ENCODE data around the gene ZC2HC1C.

The ZC2HC1C gene

DNA sequence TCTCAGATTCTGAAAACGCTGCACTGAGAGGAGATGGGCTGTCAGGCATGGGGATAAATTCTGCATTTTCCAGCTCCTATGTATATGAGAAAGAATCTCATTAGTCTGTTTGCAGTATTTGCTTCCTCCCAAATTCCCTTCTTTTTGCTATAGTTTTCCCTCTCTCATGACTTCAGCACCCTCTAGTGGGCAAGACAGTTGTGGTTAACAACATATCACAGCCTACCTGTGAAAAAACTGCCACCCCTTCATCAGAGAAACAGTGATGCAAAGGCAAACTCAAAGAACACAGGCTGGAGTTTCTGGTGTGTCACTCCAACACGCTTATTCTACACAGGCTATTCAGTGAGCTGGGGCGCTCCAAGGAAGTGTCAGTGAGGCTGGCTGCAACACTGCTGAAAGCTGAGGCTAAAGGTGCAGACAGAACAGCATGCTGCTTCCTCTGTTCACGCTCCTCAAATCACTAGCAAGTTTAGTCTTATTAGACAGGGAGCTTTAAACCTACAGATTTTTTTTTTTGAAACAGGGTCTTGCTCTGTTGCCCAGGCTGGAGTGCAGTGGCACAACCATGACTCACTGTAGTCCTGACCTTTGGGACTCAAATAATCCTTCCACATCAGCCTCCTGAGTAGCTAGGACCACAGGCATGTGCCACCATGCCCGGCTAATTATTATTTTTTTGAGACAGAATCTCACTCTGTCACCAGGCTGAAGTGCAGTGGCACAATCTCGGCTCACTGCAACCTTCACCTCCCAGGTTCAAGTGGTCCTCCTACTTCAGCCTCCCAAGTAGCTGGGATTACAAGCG lies 19.3 kb downstream of the ZC2HC1C start:
- H3K4me3 ChIP-seq (ENCODE audit: low read depth, low read length): no peak overlapping the region
- TF ChIP-seq CTCF (IDR thresholded peaks at IDR 0.05; ENCODE audit: low read depth, low read length, missing control alignments): peak; percentile 68
- no peak for DNase-seq (ENCODE audit: low read depth)

DNA sequence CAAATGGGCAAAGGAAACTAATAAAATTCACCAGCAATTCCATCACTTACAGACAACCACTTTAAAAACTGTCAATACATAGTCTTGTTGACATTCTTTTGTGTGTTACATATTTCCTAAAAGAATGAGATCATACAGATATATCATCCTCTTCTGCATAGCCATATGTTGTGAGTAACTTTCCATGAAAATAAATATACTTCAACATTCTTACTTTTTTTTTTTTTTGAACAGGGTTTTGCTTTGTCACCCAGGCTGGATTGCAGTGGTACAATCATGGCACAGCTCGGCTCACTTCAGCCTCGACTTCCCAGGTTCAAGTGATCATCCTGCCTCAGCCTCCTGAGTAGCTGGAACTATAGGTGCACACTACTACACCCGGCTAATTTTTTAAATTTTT lies 20.9 kb downstream of the ZC2HC1C start:
- no peak for TF ChIP-seq CTCF (IDR thresholded peaks at IDR 0.05; ENCODE audit: low read depth, low read length, missing control alignments)
- DNase-seq (ENCODE audit: low read depth): no peak
- H3K4me3 ChIP-seq (ENCODE audit: low read depth, low read length): no peak overlapping the region

- H3K4me3 ChIP-seq (ENCODE audit: low read depth, low read length): no peak overlapping the region
- DNase-seq (ENCODE audit: low read depth): no peak
These were observed 21.8 kb downstream of the ZC2HC1C start for GRCh38 chr14:75091251-75091650.

GRCh38 chr14:75092698-75093097 lies 23.3 kb downstream of the ZC2HC1C start:
- no peak for DNase-seq (ENCODE audit: low read depth)
- no peak overlapping the region for H3K4me3 ChIP-seq (ENCODE audit: low read depth, low read length)
- TF ChIP-seq CTCF (IDR thresholded peaks at IDR 0.05; ENCODE audit: low read depth, low read length, missing control alignments): no peak

More at GRCh38 chr14:75091251-75091650, 21.8 kb downstream of the ZC2HC1C start:
- TF ChIP-seq CTCF (IDR thresholded peaks at IDR 0.05; ENCODE audit: low read depth, low read length, missing control alignments): no peak

GRCh38 chr14:75094896-75095295 lies 25.5 kb downstream of the ZC2HC1C start:
- no peak overlapping the region for H3K4me3 ChIP-seq (ENCODE audit: low read depth, low read length)
- TF ChIP-seq CTCF (IDR thresholded peaks at IDR 0.05; ENCODE audit: low read depth, low read length, missing control alignments): no peak
- DNase-seq (ENCODE audit: low read depth): no peak

GRCh38 chr14:75095690-75096089 lies 26.2 kb downstream of the ZC2HC1C start:
- DNase-seq (ENCODE audit: low read depth): no peak
- no peak for TF ChIP-seq CTCF (IDR thresholded peaks at IDR 0.05; ENCODE audit: low read depth, low read length, missing control alignments)
- no peak overlapping the region for H3K4me3 ChIP-seq (ENCODE audit: low read depth, low read length)

GRCh38 chr14:75096959-75097358 lies 27.5 kb downstream of the ZC2HC1C start:
- TF ChIP-seq CTCF (IDR thresholded peaks at IDR 0.05; ENCODE audit: low read depth, low read length, missing control alignments): no peak
- DNase-seq (ENCODE audit: low read depth): no peak
- no peak overlapping the region for H3K4me3 ChIP-seq (ENCODE audit: low read depth, low read length)

All from GM12864 (cell line).